Stimulated activated CD8-positive, alpha-beta memory T cell treated with anti-CD3 and anti-CD28 coated beads, Interleukin-12 subunit alpha, Interleukin-12 subunit beta, amount 100 ng/mL, for 4 hours (primary cell): ENCODE data around the gene CD247.

Experiments used
- DNase-seq: peaks from one replicate; pipeline ENCODE4 v3.0.0-alpha.2; 2020; ENCODE audit warnings: low read depth

Gene CD247

DNA sequence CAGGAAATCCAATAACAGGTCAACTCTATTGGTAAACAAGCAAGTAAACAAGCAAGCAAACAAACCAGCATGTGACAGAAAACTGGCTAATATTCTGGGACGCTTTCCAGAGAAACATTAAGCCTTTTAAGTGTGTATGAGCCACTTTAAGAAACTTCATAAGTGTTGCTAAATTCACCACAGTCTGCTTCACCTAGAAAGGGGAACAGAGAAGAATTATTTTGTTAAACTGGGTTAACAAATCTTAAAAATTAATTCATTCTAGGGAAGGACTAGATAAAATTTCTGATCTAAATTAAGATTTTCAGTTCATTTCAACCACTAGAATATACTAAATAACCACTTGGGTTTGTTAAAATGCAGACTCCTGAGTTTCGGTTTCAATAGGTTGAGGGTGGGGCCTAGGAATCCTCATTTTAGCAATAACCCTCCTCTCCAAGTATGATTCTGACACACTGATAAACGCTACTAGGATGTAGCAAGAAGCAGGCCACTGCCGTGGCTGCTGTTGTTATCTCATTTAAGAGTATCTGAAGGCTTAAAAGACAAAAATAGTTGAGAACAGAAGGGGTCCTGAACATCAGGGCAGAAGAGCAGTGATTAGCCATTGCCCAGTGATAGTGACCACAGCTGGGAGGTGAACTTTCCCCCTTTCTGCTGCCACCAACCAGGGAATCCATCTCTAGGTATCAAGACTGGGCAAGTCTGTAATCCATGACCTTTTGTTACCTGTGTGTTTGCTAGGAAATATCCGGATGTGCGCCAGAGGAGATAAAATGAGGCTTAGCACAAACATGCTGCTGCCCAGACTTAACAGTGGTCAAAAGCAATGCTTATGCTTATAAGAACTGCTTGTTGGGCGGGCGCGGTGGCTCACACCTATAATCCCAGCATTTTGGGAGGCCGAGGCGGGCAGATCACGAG is 24.0 kb upstream of the CD247 start:
- DNase-seq = no peak

- DNase-seq = no peak
These were observed 23.3 kb upstream of the CD247 start for GRCh38 chr1:167541610-167542009.

- no peak for DNase-seq
These were observed 22.7 kb upstream of the CD247 start for GRCh38 chr1:167541003-167541402.

DNA sequence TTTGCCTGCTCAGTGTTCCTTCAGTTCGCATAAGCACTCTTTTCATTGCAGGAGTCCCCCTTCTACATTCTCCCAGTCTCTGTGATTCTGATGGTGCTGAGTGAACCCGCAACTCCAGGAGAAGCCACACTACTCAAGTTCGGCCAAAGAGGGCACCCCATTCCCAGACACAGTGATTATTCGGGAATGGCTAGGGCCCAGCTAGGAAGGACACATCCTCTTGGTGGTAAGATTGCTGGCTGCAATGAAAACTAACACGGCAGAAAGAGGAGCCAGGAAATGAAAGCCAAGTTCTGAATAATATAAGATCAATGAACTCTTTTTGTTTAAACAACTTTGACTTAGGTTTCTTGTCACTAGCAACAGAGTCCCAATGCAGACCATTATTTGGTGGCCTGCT is 20.3 kb upstream of the CD247 start:
- DNase-seq = no peak

- peak; percentile 30 for DNase-seq
These were observed 15.5 kb upstream of the CD247 start for GRCh38 chr1:167533851-167534300.

DNA sequence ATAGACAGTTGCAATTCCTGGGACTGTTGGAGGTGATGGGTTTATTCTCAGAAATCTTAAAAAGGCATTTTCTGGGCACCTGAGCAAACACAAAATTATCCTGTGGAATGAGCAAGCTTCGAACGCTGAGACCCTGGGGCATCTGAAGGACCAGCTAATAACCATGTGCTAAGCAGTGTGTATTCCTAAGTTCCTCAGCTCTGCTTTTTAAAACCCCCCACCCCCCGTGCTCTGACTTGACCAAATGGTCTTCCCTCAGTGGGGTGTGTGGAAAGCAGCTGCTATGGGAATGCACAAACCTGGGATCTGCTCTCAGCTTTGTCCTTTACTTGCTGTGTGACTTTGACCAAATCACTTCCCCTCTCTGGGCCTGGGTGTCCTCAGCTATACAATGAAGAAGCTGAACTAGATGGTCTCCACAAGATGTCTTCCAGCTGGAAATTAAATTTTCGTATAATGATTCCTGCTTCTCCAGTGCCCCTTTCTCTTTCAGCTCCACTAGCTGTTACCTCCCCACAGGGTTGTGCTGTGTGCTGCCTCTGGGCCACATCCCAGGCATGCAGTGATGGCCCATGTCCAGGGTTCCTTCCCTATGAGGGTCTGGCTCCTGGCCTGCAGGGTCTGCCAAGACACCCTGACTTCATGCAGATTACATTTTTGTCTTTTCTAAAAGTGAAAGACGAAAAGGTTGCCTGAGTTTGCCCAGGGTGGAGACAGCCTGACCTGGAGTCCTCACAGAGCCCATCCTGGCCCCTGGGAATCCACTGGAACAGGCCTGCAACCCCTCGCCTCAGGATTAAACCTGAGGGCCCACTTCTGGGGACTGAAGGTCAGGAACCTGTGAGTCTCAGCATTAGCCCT is 14.9 kb upstream of the CD247 start:
- DNase-seq = no peak

- no peak for DNase-seq
These were observed 14.0 kb upstream of the CD247 start for GRCh38 chr1:167532375-167532774.

- DNase-seq = no peak
These were observed 11.6 kb upstream of the CD247 start for GRCh38 chr1:167529829-167530474.

GRCh38 chr1:167528057-167528728 is 9.9 kb upstream of the CD247 start:
- DNase-seq = no peak

GRCh38 chr1:167526667-167527383 is 8.5 kb upstream of the CD247 start:
- no peak for DNase-seq

DNA sequence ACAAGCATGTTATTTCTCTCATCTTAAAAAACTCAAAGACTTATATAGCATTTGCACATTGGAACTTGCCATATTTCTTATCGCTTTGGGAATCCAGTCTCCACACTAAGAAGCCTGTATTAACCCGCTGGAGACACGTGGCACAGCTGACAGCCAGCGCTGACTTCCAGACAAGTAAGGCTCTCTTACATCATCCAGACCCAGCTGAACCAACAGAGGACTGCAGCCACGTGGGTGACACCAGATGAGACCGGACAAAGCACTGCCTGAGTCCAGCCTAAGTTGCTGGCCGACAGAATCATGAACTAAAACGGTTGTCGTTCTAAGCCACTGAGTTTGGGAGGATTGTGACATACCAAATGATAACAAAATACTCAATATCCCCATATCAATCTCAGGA is 6.3 kb upstream of the CD247 start:
- no peak for DNase-seq

GRCh38 chr1:167522246-167522645 is 3.9 kb upstream of the CD247 start:
- DNase-seq = no peak

GRCh38 chr1:167520711-167521206 is 2.4 kb upstream of the CD247 start:
- no peak for DNase-seq

- DNase-seq = peak; percentile 87
These were observed 596 bp downstream of the CD247 start for GRCh38 chr1:167517535-167518330.

GRCh38 chr1:167516404-167517388 is 1.6 kb downstream of the CD247 start:
- no peak for DNase-seq

DNA sequence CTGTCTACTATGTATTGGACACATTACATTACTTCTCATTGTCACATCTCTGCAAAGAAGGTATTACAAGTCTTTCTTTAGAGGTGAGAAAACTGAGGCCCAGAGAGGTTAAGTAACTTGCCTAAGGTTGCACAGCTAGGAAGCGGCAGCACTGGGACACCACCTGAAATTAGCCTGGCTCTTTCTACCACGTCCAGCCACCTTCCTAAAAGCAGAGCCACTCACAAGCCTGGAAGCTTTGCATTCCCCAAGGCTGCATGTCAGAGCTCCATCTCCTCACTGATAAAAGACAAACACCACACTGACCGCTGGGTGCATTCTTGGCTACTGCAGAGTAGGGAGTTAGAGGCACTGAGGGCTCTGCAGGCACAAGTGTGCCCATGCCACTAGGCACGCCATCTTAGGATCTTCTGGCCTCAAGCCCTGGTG is 2.4 kb downstream of the CD247 start:
- no peak for DNase-seq

- no peak for DNase-seq
These were observed 2.9 kb downstream of the CD247 start for GRCh38 chr1:167515461-167515860.

GRCh38 chr1:167514288-167514687 is 4.0 kb downstream of the CD247 start:
- no peak for DNase-seq
